Lung microvascular endothelial cell (primary cell): ENCODE data around the gene FAM162A. TPM values are rescaled to one million over a fixed set of nuclear protein-coding genes. Genes with fewer than 3 reads are reported as not detected.

ENCODE experiments used
- DNase-seq, 2 donors: peaks; one replicate each; pipeline versions ENCODE4 v3.0.0 to v3.0.0-alpha.2; 2010; ENCODE audit warnings: low read depth in 2 of 2
- total RNA-seq: library from RNA; depleted of rRNA; stranded (reverse); fragments of >200 nt; gene quantifications from 2 replicates; pipeline ENCODE4 v1.2.1, GENCODE V29; 2014

Gene FAM162A, protein sequence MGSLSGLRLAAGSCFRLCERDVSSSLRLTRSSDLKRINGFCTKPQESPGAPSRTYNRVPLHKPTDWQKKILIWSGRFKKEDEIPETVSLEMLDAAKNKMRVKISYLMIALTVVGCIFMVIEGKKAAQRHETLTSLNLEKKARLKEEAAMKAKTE
- total RNA-seq = 6.5 and 7.4 TPM in 2 replicates

DNA sequence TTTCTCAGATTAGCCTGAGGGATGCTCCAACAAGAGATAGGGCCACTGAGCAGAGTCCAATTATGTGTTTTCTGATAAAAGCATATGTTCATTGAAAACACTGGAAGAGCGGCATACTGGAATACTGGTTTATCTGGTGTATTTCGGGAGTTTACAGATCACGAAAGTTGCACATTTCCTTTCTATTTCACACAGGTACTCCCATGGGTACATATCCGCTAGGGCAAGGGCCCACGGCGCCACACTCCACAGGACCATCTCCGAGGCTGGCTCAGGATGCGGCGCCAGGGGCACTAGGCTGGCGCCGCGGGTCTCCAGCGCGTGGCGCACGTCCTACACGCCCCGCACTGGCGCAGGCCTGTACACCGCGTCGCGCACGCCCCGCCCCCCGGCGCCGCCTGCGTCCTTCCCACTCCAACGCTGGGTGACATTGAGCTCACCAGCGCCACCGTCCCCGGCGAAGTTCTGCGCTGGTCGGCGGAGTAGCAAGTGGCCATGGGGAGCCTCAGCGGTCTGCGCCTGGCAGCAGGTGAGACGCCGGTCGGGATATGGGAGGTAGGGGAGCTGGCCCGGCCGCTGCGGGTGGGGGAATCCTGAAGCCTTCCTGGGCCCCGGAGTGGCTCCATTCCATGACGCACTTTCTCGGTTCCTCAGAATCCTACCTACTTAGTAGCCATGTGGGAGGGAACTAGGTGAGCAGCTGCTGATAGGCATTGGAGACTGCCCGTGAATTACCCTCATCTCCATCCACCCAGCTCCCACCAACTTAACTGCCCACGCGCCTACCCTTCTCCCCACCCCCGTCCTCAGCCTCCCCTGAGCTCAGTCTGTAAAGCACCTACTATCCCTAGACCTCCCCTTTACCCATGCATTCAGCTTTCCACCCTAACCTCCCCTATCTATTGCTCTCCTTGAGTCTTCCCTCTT lies at the start of gene FAM162A:
Gene FAM162A, plus strand, starts transcription at position 412 of the 927 bp plus-strand sequence. Its CDS starts 84 bp downstream, at position 496.
- DNase-seq = peak; percentile 93 to 96

DNA sequence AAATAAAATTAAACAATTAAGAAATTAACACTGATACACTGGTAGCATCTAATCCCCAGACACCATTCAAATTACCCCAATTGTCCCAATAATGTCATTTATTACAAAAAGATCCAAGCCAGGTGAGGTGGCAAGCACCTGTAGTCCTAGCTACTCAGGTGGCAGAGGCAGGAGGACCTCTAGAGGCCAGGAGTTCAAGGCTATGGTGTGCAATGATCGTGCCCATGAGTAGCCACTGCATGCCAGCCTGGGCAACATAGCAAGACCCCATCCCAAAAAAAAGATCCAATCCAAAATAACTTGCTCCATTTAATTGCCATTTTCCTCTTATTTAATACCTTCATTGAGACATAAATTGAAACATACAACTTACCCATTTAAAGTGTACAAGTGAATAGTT lies 41.2 kb upstream of the FAM162A start:
- no peak for DNase-seq

DNA sequence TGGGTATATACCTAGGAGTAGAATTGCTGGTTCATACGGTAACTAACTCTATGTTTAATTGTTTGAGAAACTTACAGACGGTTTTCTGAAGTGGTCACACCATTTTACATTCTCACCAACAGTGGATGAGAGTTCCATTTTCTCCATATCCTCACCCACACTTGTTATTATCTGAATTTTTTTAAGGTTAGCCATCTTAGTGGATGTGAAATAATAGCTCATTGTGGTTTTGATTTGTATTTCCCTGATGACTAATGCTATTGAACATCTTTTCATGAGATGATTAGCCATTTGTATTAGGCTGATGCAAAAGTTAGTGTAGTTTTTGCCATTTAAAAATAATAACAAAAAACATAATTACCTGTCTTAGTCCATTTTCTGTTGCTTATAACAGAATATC lies 40.3 kb upstream of the FAM162A start:
- DNase-seq = no peak

DNA sequence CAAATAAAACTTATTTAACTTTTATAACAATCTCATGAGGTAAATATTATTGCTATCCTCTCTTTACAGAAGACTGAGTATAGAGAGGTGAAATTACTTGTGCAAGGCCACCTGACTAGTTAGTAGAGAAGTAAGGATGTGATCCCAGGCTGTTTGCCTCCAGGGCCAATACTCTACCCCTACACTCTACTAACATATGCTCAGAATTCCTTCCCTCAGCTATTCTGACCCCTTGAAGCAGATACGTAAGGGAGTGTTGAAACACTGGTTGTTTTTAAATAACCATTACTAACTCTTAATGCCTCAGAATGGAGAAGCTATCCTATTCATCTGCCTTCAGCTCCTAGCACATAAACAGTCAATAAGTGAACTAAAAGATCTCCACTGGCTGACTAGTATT lies 34.8 kb upstream of the FAM162A start:
- DNase-seq = no peak

DNA sequence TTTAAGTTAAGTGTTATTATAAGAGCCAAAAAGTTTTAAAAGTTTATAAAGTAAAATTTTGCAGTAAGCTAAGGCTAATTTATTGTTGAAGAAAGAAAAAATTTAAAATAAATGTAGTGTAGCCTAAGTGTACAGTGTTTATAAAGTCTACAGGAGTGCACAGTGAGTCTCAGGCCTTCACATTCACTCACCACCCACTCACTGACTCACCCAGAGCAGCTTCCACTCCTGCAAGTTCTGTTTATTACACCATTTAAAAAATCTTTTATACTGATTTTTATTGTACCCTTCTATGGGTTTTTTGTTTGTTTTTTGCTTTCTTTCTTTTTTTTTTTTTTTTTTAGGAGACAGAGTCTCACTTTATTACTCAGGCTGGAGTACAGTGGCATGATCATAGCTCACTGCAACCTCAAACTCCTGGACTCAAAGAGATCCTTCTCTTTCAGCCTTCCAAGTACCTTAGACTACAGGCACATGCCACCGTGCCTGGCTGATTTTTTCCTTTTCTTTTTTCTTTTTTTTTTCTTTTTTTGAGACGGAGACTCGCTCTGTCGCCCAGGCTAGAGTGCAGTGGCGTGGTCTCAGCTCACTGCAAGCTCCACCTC lies 33.1 kb upstream of the FAM162A start:
- DNase-seq = no peak

DNA sequence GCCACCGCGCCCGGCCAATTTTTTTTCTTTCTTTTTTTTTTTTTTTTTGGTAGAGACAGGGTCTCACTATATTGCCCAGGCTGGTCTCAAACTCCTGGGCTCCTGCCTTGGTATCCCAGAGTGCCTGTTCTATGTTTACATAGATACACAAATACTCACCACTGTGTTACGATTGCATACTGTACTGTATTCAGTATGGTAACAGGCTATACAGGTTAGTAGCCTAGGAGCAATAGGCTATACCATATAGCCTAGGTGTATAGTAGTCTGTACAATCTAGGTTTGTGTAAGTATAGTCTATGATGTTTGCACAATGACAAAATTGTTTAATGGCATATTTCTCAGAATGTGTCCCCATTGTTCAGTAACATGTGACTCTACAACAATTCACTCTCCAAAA lies 32.4 kb upstream of the FAM162A start:
- no peak for DNase-seq

GRCh38 chr3:122353215-122353614 lies 30.8 kb upstream of the FAM162A start:
- DNase-seq = no peak

- DNase-seq = no peak
Observed at GRCh38 chr3:122353893-122354401, 30.0 kb upstream of the FAM162A start.

DNA sequence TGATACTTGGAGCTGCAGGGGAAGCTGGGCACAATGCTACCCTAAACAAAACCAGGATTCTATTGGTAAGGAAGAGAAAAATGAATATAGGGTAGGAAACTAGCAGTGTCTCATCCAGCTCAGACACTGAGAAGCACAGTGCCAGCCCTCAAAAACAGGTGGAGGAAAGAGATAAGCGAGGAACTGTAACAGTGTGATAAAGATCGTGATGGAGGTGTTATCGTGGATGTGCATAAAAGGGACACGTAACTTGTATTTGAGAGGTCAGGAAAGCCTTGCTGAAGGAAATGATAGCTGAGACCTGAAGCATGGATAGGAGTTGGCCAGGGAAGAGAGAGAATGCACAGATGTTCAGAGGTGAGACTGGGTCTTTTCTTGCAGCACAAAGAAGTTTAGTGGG lies 28.4 kb upstream of the FAM162A start:
- DNase-seq = no peak

GRCh38 chr3:122356402-122356801 lies 27.6 kb upstream of the FAM162A start:
- DNase-seq = peak; percentile 16 to 20

GRCh38 chr3:122357828-122358702 lies 25.9 kb upstream of the FAM162A start:
- no peak for DNase-seq

DNA sequence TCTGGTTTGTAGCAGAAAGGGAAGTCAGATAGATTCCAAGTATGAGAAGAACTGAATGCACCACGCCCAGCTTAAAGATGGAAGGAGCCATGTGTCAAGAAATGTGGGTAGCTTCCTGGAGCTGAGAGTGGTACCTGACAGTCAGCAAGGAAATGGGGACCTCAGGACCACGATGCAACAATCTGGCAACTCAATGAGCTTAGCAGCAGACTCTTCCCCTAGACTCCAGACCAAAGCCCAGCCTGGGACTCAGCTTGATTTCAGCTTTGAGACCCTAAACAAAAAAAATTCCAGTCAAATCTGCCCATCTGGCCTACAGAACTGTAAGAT lies 25.3 kb upstream of the FAM162A start:
- DNase-seq = no peak

DNA sequence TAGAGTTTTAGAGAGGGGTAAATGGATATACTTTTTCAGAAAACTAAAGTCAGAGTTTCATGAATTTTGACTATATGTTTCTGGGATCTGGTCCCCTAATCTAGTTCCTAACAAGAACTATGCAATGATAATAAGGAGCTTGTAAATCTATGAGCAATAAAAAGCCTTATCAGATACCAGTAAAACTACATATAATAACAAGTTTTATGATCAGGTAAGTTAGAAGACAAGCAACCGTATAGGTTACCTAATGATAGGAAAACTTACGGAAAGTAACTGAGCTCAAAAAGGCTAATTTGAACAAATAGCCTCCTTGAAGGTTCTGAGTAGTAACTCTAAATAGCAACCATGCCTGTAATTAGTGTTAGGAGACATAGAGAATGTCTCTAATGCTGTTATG lies 22.0 kb upstream of the FAM162A start:
- DNase-seq = no peak

- DNase-seq = no peak
Observed at GRCh38 chr3:122364490-122364889, 19.5 kb upstream of the FAM162A start.

DNA sequence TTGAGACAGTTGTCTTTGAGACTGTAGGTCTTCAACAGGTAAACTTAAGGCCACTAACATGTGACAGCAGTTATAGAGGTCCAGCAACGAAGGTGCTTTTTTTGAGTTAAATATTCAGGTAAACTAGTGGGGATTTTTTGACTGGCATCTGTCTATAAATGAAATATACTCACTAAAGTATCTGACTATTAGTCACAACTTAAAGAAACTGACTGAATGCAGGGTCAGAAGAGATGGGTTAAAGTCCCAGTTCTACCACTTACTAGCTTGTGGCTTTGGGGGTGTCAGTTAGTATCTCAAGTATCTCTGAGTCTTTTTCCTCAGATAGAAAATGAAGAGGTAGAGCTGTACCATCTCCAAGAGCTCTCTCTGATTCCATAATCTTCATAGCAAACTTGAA lies 18.9 kb upstream of the FAM162A start:
- DNase-seq = no peak

DNA sequence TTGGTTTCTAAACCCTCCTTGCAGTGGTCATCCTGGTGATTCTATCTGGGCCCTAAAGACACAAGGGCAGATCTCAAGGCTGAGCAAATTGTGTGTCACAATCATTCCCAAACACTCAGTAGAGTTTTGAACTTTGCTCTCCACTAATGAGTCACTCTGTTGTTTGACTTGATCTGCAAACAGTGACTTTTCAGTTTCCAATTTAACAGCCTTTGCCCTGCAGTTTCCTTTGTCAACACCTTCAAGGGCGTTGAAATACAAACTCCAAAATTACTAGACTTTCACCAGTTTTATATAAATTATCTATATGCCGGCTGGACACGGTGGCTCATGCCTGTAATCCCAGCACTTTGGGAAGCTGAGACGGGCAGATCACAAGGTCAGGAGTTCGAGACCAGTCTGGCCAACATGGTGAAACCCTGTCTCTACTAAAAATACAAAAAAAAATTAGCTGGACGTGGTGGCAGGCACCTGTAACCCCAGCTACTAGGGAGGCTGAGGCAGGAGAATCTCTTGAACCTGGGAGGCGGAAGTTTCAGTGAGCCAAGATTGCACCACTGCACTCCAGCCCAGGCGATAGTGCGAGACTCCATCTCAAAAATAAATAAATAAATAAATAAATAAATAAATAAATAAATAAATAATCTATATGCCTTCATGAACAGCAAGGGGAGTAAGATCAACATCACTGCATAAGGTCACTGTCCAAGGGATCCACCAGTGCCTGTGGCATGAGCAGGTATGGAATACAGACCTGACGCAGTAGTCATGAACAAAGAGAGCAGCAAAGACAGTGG lies 18.2 kb upstream of the FAM162A start:
- DNase-seq = peak in 1 of 2 donors; percentile 51

GRCh38 chr3:122366379-122366749 lies 17.6 kb upstream of the FAM162A start:
- DNase-seq = no peak

- no peak for DNase-seq
Observed at GRCh38 chr3:122374034-122374433, 9.9 kb upstream of the FAM162A start.

- no peak for DNase-seq
Observed at GRCh38 chr3:122377975-122378374, 6.0 kb upstream of the FAM162A start.

DNA sequence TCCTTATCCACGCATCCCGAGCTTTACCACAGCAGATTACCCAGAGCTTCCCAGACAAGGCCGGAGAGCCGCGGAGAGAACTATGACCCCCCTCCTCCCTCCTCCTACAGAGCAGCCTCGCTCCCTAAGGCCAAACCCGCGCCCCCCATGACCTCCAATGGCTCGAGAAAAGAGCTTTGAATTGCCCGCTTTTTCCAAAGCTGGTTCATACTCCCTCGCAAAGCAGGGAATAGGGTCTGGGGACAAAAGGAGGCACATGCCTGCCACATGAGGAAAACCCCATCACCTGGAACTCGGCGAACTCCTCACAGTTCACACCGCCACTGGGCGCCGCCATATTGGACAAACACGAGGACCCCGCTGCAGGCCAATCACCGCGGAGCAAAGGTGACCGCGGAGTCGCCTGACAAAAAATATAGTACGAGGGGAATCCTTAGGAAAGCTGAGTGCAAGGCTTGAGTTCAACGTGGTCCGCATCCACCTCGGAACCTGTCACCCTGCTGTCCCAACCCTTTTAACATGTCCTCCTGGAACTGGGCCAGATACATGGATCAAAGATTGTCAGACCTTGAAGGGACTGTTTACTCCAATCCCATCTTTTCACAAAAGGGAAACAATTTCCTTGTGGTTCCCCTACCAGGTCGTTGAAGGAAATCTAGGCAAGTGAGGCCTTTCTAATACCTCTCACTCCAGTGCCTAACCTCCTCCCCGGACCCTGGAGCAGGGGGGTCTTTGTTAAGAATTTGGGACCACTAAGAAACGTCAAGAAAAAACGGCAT lies 905 bp upstream of the FAM162A start, which contains the start of gene MIX23:
Gene MIX23, minus strand, starts transcription at position 344 of the 779 bp plus-strand sequence. Its CDS starts 7 bp downstream, at position 337.
- DNase-seq = peak; percentile 80 to 84
